GM12873 (cell line): ENCODE results near the gene CA11.

ENCODE experiments used
- TF ChIP-seq, protein P1 (sequence below): IDR thresholded peaks from 2 replicates; pipeline ENCODE4 v1.5.1; 2012; ENCODE audit warnings: low read depth, mild to moderate bottlenecking, moderate library complexity, low read length, control low read depth; ENCODE audit not compliant: insufficient read depth; ENCODE audit errors: missing control alignments

The CA11 gene

DNA sequence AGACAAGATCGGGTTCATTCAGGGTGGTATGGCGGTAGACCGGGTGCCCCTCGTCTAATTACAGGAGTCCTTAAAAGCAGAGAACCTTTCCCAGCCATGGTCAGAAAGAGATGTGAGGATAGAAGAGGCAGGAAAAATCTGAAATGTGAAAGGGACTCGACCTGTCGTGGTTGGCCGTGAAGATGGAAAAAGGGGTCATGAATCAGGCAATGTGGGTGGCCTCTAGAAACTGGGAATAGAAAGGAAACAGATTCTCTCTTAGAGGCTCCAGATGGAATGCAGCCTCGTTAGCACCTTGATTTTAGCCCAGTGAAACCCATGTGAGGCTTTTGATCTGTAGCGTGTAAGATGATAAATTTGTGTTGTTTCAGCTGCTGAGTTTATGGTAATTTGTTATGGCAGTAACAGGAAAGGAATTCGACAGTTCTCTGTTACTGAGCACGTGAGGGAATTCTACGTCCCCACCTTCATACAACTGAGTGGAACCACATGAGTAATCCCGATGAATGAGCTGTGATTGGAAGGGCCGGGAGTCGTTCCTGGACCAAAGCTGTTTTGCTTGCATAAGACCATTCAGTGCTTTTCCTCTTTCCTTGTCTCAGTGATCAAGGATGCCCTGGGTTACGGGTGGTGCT, 11.0 kb upstream of the CA11 start:
- TF ChIP-seq, protein P1, sequence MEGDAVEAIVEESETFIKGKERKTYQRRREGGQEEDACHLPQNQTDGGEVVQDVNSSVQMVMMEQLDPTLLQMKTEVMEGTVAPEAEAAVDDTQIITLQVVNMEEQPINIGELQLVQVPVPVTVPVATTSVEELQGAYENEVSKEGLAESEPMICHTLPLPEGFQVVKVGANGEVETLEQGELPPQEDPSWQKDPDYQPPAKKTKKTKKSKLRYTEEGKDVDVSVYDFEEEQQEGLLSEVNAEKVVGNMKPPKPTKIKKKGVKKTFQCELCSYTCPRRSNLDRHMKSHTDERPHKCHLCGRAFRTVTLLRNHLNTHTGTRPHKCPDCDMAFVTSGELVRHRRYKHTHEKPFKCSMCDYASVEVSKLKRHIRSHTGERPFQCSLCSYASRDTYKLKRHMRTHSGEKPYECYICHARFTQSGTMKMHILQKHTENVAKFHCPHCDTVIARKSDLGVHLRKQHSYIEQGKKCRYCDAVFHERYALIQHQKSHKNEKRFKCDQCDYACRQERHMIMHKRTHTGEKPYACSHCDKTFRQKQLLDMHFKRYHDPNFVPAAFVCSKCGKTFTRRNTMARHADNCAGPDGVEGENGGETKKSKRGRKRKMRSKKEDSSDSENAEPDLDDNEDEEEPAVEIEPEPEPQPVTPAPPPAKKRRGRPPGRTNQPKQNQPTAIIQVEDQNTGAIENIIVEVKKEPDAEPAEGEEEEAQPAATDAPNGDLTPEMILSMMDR, result no peak

DNA sequence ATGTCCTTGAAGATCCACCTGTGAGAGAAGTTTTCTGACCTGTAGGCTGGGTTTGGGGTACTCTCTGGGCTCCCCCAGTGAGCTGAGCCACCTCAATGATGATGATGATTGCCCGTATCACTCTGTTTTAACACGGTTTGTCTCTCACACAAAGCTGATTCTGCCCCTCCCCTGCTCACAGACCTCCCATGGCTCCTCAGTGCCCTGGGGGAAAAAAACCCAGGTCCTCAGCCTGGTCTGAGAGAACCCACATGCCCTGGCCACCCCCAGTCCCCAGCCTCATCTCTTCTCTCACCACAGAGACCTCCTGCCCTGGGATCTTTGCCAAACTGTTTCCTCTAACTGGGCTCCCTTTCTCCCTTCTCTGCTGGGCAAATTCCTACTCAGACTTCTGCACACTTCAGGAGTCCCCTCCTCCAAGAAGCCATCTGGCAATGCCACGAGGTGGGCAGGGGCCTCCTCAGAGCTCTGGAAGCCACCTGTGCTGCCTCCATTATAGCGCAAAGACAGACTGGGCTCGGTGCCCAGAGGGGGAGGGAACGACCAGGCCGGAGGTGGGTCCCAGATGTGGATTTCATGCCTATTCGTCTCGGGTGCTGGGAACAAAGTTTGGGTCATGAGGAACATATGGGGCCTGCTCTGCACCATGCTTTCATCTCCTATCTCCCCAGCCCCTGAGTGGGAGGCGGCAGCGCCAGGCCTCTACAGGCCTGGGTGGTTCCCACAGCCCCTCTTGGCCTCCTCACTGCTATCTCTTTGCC, 8.5 kb upstream of the CA11 start:
- TF ChIP-seq, protein P1, result no peak

DNA sequence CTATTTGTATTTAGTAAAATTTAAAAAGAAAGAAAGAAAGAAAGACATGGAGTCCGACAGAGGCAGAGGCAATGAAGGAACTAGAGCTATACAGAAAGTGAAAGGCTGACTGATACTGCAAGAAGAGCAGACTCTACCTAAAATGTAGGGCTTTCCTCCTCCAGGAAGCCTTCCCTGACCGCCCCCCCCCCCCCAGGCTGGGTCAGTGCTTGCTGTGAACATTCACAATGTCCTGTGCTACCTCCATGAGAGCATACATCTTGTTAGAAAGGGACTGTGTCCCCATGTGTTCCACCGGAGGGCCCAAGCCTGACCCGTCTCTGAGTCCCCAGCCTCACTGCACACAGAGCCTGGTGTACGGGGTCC, 5.7 kb upstream of the CA11 start:
- TF ChIP-seq, protein P1, result no peak

DNA sequence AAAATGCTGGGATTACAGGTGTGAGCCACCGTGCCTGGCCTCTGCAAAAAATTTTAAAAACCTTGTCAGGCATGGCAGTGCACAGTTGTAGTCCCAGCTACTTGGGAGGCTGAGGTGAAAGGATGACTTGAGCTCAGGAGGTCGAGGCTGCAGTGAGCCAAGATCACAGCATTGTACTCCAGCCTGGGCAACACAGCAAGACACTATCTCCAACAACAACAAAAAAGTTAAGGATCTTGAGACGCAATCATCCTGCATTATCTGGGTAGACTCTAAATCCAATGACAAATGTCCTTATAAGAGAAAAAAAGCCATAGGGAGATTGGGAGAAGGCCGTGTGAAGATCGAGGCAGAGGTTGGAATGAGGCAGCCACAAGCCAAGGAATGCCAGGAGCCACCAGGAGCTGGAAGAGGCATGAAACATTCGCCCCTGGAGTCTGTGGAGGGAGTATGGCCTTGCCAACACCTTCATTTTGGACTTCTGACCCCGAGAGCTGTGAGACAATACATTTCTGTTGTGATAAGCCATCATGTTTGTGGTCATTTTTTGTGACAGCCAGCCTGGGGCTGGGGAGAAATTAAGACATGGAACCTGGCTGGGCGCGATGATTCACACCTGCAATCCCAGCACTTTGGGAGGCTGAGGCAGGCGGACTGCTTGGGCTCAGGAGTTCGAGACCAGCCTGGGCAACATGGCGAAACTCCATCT, 5.1 kb upstream of the CA11 start:
- TF ChIP-seq, protein P1, result no peak

DNA sequence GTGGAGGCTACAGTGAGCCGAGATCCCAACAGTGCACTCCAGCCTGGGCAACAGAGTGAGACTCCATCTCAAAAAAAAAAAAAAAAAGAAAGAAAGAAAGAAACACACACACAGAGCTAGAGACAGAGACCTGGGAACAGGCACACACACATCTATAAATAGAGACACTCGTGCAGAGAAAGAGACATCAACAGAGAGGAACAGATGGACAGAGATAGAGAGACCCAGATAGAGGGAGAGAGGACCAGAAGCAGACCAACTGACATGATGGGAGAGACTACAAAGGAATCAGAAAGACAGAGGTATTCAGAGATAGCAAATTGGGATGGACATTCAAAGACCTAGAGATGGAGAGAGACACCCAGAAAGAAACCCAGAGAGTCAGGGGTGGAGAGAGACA, 2.1 kb upstream of the CA11 start:
- TF ChIP-seq, protein P1, result no peak

DNA sequence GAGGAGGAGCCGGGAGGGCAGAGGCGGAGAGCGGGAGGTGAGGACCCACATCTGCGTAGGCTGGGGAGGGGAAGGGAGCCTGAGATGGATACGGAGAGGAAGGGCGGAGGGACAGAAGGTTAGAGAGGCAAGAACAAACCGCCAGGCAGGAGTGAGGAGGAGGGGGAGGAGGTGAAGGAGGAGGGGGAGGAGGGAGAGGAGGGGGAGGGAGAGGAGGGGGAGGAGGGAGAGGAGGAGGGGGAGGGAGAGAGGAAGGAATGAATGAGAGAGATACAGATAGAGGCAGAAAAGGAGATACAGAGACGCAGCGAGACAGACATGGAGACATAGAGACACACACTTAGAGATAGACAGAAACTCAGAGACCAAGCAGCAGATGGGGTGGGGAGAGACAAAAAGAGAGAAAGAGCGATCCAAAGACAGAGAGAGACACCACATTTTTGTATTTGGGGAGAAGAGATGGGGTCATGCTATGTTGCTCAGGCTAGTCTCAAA, 782 bp upstream of the CA11 start:
- TF ChIP-seq, protein P1, result no peak

DNA sequence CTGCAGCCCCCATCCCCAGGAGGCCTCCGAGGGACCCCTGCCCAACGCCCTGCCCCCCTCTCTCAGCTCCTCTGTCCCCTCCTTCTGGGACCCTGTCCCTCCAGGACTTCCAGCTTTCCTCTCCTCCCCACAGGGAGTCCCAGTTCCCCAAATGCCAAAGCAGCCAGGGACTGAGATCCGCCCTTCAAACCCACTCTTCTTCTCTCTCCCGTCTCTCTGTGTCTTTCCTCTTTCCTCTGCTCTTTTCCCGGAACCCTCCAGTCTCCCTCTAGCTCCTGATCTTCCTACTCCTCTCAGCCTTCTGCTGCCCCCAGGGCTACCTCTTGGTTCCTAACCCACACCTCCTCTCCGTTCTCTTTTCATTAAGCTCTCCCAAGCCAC, 377 bp downstream of the CA11 start:
- TF ChIP-seq, protein P1, result no peak
